ENCODE data around the gene MESP2.

MESP2 gene

GRCh38 chr15:89803941-89804800 lies 28.0 kb downstream of the MESP2 start:
- Histone ChIP-seq H3K4me3 (ENCODE audit: low read length in 2 of 2) (no peak overlapping the region), H3K4me1 (ENCODE audit: control insufficient read depth in 2 of 2, insufficient read depth in 1 of 2, low read depth in 1 of 2, low read length in 2 of 2) (peaks cover 2 to 13% of the 10 kb centered on the region in 2 donors), H2AFZ (ENCODE audit: low read length) (no peak overlapping the region), H3K4ac (ENCODE audit: low read length) (no peak overlapping the region), H4K8ac (ENCODE audit: low read depth, low read length) (no peak overlapping the region), H3K27ac (replicated peaks; ENCODE audit: low read length) (no peak overlapping the region), H2BK15ac (ENCODE audit: low read length) (peak overlapping the region; percentile 70), H2BK120ac (ENCODE audit: low read depth, low read length) (peak overlapping the region; percentile 55), H3K36me3 (replicated peaks in 1 of 2; ENCODE audit: control insufficient read depth in 2 of 2, insufficient read depth in 2 of 2, low read length in 2 of 2) (no peaks in the 10 kb centered on the region), H3K23ac (ENCODE audit: low read depth, low read length, poor library complexity) (no peak overlapping the region), H3K79me1 (ENCODE audit: low read depth, low read length) (no peaks in the 10 kb centered on the region), H2BK5ac (ENCODE audit: low read length) (peak overlapping the region; percentile 35), H3K9ac (ENCODE audit: low read depth, low read length, poor library complexity) (no peak overlapping the region), H4K91ac (ENCODE audit: low read depth, low read length, poor library complexity) (no peak overlapping the region), H3K14ac (ENCODE audit: low read length) (no peak overlapping the region), H3K18ac (ENCODE audit: low read length) (peak overlapping the region; percentile 27), H2BK12ac (ENCODE audit: low read length) (peak overlapping the region; percentile 86), H2AK5ac (ENCODE audit: low read depth, low read length) (peak overlapping the region; percentile 88), H3K4me2 (ENCODE audit: insufficient read depth, low read length, poor library complexity, severe bottlenecking) (no peak overlapping the region), H3K27me3 (ENCODE audit: control insufficient read depth in 3 of 3, insufficient read depth in 3 of 3, low read depth in 1 of 3, low read length in 3 of 3) (peaks cover 0 to 7% (median 0%) of the 10 kb centered on the region in 3 experiments), H3K9me3 (replicated peaks in 1 of 2; ENCODE audit: control insufficient read depth in 2 of 2, insufficient read depth in 1 of 2, low read depth in 1 of 2, low read length in 2 of 2) (no peaks in the 10 kb centered on the region)
- no peak for DNase-seq (ENCODE audit: low spot score)
- WGBS, 2 donors (ENCODE audit: extremely low coverage in 2 of 2, insufficient read length in 2 of 2, insufficient replicate concordance in 1 of 2) = no CpG with 5 or more reads among the region's 29 CpGs

DNA sequence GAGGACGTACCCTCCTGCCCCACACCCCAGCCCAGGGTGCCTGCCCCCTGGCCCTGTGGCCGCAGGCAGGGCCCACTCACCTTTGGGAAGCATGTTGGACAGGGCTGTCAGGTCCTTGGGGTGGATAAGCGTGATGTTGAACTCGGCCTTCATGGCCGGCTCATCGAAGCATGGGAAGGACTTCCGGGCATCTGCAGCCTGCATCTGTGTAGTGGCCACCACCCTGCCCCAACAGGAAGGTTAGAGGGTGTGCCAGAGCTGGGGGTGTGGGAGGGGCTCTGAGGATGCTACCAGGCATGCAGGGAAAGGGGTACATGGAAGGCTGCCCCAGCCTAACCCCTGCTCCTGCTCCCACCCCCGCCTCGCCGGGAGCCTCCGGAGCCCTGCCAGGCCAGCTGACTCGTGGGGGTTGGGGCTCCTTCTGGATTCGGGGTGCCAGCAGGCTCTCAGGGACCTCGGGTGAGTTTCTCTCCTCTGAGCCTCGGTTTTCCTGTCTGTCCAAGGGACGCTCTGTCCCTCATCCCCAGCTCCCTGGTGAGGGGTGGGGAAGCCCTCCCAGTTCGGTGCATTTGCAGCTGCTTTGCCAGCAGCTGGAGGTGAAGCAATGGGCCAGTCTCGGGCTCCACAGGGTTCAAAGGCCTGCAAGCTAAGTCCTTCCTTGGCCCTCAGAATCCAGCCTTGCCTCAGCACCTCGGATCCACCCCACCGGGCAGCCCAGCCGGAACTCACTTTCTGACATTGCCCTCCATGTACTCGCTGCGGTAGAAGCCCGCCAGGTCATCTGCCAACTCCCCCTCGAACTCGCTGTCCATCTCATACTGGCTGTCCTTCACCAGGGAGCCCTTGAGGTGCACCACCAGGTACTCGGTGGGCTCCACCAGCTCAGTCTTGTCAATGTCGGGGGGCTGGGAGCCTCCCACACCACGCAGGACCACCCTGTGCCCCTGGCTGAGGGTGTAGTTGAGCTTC lies 29.4 kb downstream of the MESP2 start:
- H2BK5ac ChIP-seq (ENCODE audit: low read length) = no peak overlapping the region
- H3K4me2 ChIP-seq (ENCODE audit: insufficient read depth, low read length, poor library complexity, severe bottlenecking) = no peak overlapping the region
- no peaks in the 10 kb centered on the region for H3K9me3 ChIP-seq (replicated peaks in 1 of 2; ENCODE audit: control insufficient read depth in 2 of 2, insufficient read depth in 1 of 2, low read depth in 1 of 2, low read length in 2 of 2)
- no peak overlapping the region for H3K14ac ChIP-seq (ENCODE audit: low read length)
- no peak overlapping the region for H3K4me3 ChIP-seq (ENCODE audit: low read length in 2 of 2)
- peak overlapping the region; percentile 9 for H2AK5ac ChIP-seq (ENCODE audit: low read depth, low read length)
- H3K27ac ChIP-seq (replicated peaks; ENCODE audit: low read length) = no peak overlapping the region
- no peak overlapping the region for H2BK12ac ChIP-seq (ENCODE audit: low read length)
- no peak for DNase-seq (ENCODE audit: low spot score)
- peak overlapping the region; percentile 91 for H2BK15ac ChIP-seq (ENCODE audit: low read length)
- peaks cover 2 to 18% of the 10 kb centered on the region in 2 donors for H3K4me1 ChIP-seq (ENCODE audit: control insufficient read depth in 2 of 2, insufficient read depth in 1 of 2, low read depth in 1 of 2, low read length in 2 of 2)
- H3K9ac ChIP-seq (ENCODE audit: low read depth, low read length, poor library complexity) = no peak overlapping the region
- peak overlapping the region; percentile 87 for H3K4ac ChIP-seq (ENCODE audit: low read length)
- peak overlapping the region; percentile 81 for H3K23ac ChIP-seq (ENCODE audit: low read depth, low read length, poor library complexity)
- H3K79me1 ChIP-seq (ENCODE audit: low read depth, low read length) = no peaks in the 10 kb centered on the region
- no peak overlapping the region for H4K91ac ChIP-seq (ENCODE audit: low read depth, low read length, poor library complexity)
- H3K36me3 ChIP-seq (replicated peaks in 1 of 2; ENCODE audit: control insufficient read depth in 2 of 2, insufficient read depth in 2 of 2, low read length in 2 of 2) = no peaks in the 10 kb centered on the region
- no peak overlapping the region for H4K8ac ChIP-seq (ENCODE audit: low read depth, low read length)
- H3K18ac ChIP-seq (ENCODE audit: low read length) = peak overlapping the region; percentile 44
- no peak overlapping the region for H2BK120ac ChIP-seq (ENCODE audit: low read depth, low read length)
- peaks cover 0 to 10% (median 0%) of the 10 kb centered on the region in 3 experiments for H3K27me3 ChIP-seq (ENCODE audit: control insufficient read depth in 3 of 3, insufficient read depth in 3 of 3, low read depth in 1 of 3, low read length in 3 of 3)
- H2AFZ ChIP-seq (ENCODE audit: low read length) = no peak overlapping the region
- no CpG with 5 or more reads among the region's 29 CpGs for WGBS, 2 donors (ENCODE audit: extremely low coverage in 2 of 2, insufficient read length in 2 of 2, insufficient replicate concordance in 1 of 2)

- no peak overlapping the region for H3K14ac ChIP-seq (ENCODE audit: low read length)
- no peaks in the 10 kb centered on the region for H3K79me1 ChIP-seq (ENCODE audit: low read depth, low read length)
- H3K4me2 ChIP-seq (ENCODE audit: insufficient read depth, low read length, poor library complexity, severe bottlenecking) = no peak overlapping the region
- no peak overlapping the region for H4K91ac ChIP-seq (ENCODE audit: low read depth, low read length, poor library complexity)
- H3K4ac ChIP-seq (ENCODE audit: low read length) = no peak overlapping the region
- H2BK12ac ChIP-seq (ENCODE audit: low read length) = no peak overlapping the region
- no peaks in the 10 kb centered on the region for H3K36me3 ChIP-seq (replicated peaks in 1 of 2; ENCODE audit: control insufficient read depth in 2 of 2, insufficient read depth in 2 of 2, low read length in 2 of 2)
- H3K27ac ChIP-seq (replicated peaks; ENCODE audit: low read length) = no peak overlapping the region
- H3K9me3 ChIP-seq (replicated peaks in 1 of 2; ENCODE audit: control insufficient read depth in 2 of 2, insufficient read depth in 1 of 2, low read depth in 1 of 2, low read length in 2 of 2) = no peaks in the 10 kb centered on the region
- no peak for DNase-seq (ENCODE audit: low spot score)
- no peak overlapping the region for H2AFZ ChIP-seq (ENCODE audit: low read length)
- H2BK15ac ChIP-seq (ENCODE audit: low read length) = no peak overlapping the region
- no CpG with 5 or more reads among the region's 21 CpGs for WGBS, 2 donors (ENCODE audit: extremely low coverage in 2 of 2, insufficient read length in 2 of 2, insufficient replicate concordance in 1 of 2)
- H3K4me1 ChIP-seq (ENCODE audit: control insufficient read depth in 2 of 2, insufficient read depth in 1 of 2, low read depth in 1 of 2, low read length in 2 of 2) = peaks cover 2 to 18% of the 10 kb centered on the region in 2 donors
- peak overlapping the region; percentile 74 for H2BK120ac ChIP-seq (ENCODE audit: low read depth, low read length)
- peak overlapping the region; percentile 11 for H2BK5ac ChIP-seq (ENCODE audit: low read length)
- peak overlapping the region; percentile 2 for H3K23ac ChIP-seq (ENCODE audit: low read depth, low read length, poor library complexity)
- peak overlapping the region; percentile 9 for H2AK5ac ChIP-seq (ENCODE audit: low read depth, low read length)
- peak overlapping the region; percentile 15 for H3K18ac ChIP-seq (ENCODE audit: low read length)
- H4K8ac ChIP-seq (ENCODE audit: low read depth, low read length) = no peak overlapping the region
- no peak overlapping the region for H3K4me3 ChIP-seq (ENCODE audit: low read length in 2 of 2)
- H3K27me3 ChIP-seq (ENCODE audit: control insufficient read depth in 3 of 3, insufficient read depth in 3 of 3, low read depth in 1 of 3, low read length in 3 of 3) = peaks cover 0 to 16% (median 0%) of the 10 kb centered on the region in 3 experiments
- no peak overlapping the region for H3K9ac ChIP-seq (ENCODE audit: low read depth, low read length, poor library complexity)
Measured at GRCh38 chr15:89806210-89806558, 30.1 kb downstream of the MESP2 start.

All from neuronal stem cell (in vitro differentiated cells).